H1 (cell line): ENCODE data around the gene FAM24B. TPM values are rescaled to one million over a fixed set of nuclear protein-coding genes. Genes with fewer than 3 reads are reported as not detected.

Source experiments
- EP300 ChIP-seq, 2 experiments: IDR thresholded peaks; 1 replicate in 1 of 2; 2 replicates in 1 of 2; pipeline ENCODE4 v1.6.1; 2011 to 2012; ENCODE audit warnings: low read depth in 2 of 2, low read length in 2 of 2, mild to moderate bottlenecking in 2 of 2, borderline replicate concordance in 1 of 2, inconsistent platforms in 1 of 2, moderate library complexity in 1 of 2
- HDAC6 ChIP-seq: IDR thresholded peaks from one replicate; pipeline ENCODE4 v1.7.1; 2012; ENCODE audit warnings: low read depth, mild to moderate bottlenecking, inconsistent platforms, low read length, moderate library complexity
- MAFK ChIP-seq: IDR thresholded peaks from 2 replicates; pipeline ENCODE4 v1.6.1; 2012; ENCODE audit warnings: low read depth, mild to moderate bottlenecking, improper control_type of control experiment, low read length
- RFX5 ChIP-seq: IDR thresholded peaks from 2 replicates; pipeline ENCODE4 v1.6.1; 2011; ENCODE audit warnings: low read depth, low read length, improper control_type of control experiment, borderline replicate concordance
- SIX5 ChIP-seq: IDR thresholded peaks from 2 replicates; pipeline ENCODE4 v1.6.1; 2011; ENCODE audit warnings: mild to moderate bottlenecking, low read depth, low read length
- TAF7 ChIP-seq: optimal IDR thresholded peaks from 2 replicates; pipeline ENCODE3; 2011; ENCODE audit warnings: low read depth, mild to moderate bottlenecking, inconsistent platforms, low read length, moderate library complexity, borderline replicate concordance
- polyA plus RNA-seq, 7 experiments: library from polyadenylated mRNA; depleted of rRNA in 3 of 7; stranded (reverse) in 5 of 7; unstranded in 2 of 7; fragments of >200 nt in 5 of 7; fragments of 200-250 nt in 2 of 7; gene quantifications; 1 replicate in 5 of 7; 2 replicates in 1 of 7; 4 replicates in 1 of 7; pipeline versions ENCODE4 v1.2.1 to v1.2.3, GENCODE V29; 2011 to 2013; ENCODE audit warnings: missing spikeins in 2 of 7, mixed read lengths in 2 of 7
- total RNA-seq: library from RNA; stranded (reverse); fragmentation: NEBNext Ultra II Directional; extraction: Animal tissue kit (Norgen Biotek cat#: 25700); gene quantifications from 2 replicates; pipeline ENCODE4 v1.2.1, GENCODE V29; 2021

Gene FAM24B
- total and polyA plus RNA-seq, 2 of the 8 experiments (the other 6 are each of a cell fraction or from before 2014, with no cell fraction given): 0.50 to 0.56 TPM

DNA sequence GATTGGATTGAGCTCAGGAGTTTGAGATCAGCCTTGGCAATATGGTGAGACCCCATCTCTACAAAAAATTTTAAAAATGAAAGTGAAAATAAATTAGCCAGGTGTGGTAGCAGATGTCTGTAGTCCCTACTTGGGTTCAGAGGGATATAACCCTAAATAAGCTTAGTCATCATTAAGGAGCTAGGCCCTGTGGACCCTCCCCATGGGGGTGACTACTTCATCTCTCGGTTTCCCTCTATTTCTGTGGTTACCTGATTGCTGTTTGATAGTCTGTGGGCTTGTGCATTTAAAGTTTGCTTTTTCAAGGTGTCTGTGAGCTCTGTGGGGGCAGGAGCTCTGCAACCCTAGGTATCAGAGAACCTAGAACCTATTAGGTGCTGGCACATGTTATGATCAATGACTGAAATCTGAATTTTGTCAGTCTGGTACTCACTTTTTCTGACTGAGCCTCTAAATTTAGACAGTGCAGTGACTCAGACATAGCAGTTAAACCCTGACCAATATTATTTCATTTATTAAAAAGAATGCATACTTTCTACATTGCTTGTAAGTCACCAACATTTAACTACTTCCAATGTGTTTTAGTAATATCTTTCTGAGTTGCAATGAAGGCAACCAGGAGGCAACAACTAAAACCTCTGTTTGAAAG is 25.6 kb downstream of the FAM24B start (continued):
- TF ChIP-seq HDAC6 (no peak), SIX5 (no peak), MAFK (no peak), TAF7 (no peak), RFX5 (no peak), EP300 (IDR thresholded peaks at IDR 0.05; ENCODE audit: borderline replicate concordance in 1 of 2, low read depth in 2 of 2, low read length in 2 of 2) (no peak)
